CD1c-positive myeloid dendritic cell (primary cell): ENCODE data around the gene SHOC2.
A peak's percentile ranks its signal among the peaks of the same experiment; 100 is the strongest.

Source experiments
- DNase-seq: peaks from one replicate; pipeline ENCODE4 v3.0.0-alpha.2; 2016; ENCODE audit errors: extremely low spot score

SHOC2 gene

GRCh38 chr10:110983466-110983865, 64.1 kb downstream of the SHOC2 start:
- DNase-seq = no peak

GRCh38 chr10:110985497-110986275, 66.3 kb downstream of the SHOC2 start:
- DNase-seq = no peak

GRCh38 chr10:110989016-110989415, 69.6 kb downstream of the SHOC2 start:
- DNase-seq = no peak

- DNase-seq = no peak
These were observed 72.8 kb downstream of the SHOC2 start for GRCh38 chr10:110992006-110992800.

- DNase-seq = peak; percentile 11
These were observed 73.8 kb downstream of the SHOC2 start for GRCh38 chr10:110993024-110993693.

GRCh38 chr10:110994406-110995086, 75.1 kb downstream of the SHOC2 start:
- no peak for DNase-seq

GRCh38 chr10:110995301-110995700, 75.9 kb downstream of the SHOC2 start:
- DNase-seq = no peak

- no peak for DNase-seq
These were observed 76.9 kb downstream of the SHOC2 start for GRCh38 chr10:110996256-110996655.

GRCh38 chr10:111004016-111004415, 84.6 kb downstream of the SHOC2 start:
- DNase-seq = no peak

GRCh38 chr10:111007486-111007885, 88.1 kb downstream of the SHOC2 start:
- no peak for DNase-seq

GRCh38 chr10:111015181-111015580, 95.8 kb downstream of the SHOC2 start:
- DNase-seq = peak; percentile 28

GRCh38 chr10:111017098-111017497, 97.7 kb downstream of the SHOC2 start:
- DNase-seq = peak; percentile 81

GRCh38 chr10:111018021-111018420, 98.6 kb downstream of the SHOC2 start:
- no peak for DNase-seq

GRCh38 chr10:111023060-111023459, 103.7 kb downstream of the SHOC2 start:
- no peak for DNase-seq

GRCh38 chr10:111030042-111030750, 110.8 kb downstream of the SHOC2 start:
- DNase-seq = no peak

- no peak for DNase-seq
These were observed 115.3 kb downstream of the SHOC2 start for GRCh38 chr10:111034598-111035310.

GRCh38 chr10:111035542-111035941, 116.1 kb downstream of the SHOC2 start:
- no peak for DNase-seq

- DNase-seq = no peak
These were observed 118.5 kb downstream of the SHOC2 start for GRCh38 chr10:111037858-111038257.

- DNase-seq = no peak
These were observed 120.1 kb downstream of the SHOC2 start for GRCh38 chr10:111039522-111039921.

GRCh38 chr10:111057006-111057405, 137.6 kb downstream of the SHOC2 start:
- no peak for DNase-seq
